ENCODE measurements around the gene KCP. TPM values are rescaled to one million over a fixed set of nuclear protein-coding genes. Genes with fewer than 3 reads are reported as not detected.

KCP gene
- total RNA-seq, 1 donor from 2014 or later = 0.70 TPM

DNA sequence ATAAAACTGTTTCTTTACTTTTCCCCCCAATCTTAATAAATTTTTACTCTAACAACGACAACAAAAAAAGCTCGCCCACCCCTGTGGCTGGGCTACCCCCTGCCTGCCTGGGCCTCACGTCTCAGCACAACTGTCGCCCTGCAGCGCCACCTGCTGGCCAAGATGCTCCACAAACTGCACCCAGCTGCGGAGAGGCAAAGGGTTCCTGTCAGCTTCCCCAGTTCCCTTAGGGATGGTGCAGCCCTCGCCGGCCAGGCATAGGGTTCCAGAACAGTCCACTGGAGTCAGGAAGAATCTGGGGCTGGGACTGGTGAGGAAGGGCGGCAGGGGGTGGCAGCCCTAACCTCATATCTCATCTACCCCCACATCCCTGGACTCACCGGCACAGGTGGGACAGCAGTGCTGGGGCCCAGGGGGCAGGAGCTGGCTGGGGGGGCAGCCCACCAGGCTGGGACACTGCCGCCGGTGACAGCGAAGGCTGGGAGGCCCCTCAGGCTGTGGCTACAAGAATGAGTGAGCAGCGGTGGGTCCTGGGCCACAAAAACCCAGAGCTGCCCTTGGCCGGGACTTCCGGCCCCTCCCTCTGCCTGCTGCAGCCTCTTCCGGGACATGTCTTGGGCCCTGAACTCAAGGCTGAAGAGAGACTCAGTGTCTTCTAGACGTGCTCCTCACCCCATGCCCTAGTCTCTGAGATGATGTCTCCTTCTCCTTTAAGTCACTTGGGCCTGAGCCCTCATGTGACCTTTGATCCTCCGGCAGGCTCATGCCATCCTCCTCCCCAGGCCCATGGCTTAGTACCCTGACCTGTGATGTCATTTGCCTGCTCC lies 26.7 kb downstream of the KCP start:
- TF ChIP-seq, protein P1, sequence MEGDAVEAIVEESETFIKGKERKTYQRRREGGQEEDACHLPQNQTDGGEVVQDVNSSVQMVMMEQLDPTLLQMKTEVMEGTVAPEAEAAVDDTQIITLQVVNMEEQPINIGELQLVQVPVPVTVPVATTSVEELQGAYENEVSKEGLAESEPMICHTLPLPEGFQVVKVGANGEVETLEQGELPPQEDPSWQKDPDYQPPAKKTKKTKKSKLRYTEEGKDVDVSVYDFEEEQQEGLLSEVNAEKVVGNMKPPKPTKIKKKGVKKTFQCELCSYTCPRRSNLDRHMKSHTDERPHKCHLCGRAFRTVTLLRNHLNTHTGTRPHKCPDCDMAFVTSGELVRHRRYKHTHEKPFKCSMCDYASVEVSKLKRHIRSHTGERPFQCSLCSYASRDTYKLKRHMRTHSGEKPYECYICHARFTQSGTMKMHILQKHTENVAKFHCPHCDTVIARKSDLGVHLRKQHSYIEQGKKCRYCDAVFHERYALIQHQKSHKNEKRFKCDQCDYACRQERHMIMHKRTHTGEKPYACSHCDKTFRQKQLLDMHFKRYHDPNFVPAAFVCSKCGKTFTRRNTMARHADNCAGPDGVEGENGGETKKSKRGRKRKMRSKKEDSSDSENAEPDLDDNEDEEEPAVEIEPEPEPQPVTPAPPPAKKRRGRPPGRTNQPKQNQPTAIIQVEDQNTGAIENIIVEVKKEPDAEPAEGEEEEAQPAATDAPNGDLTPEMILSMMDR (IDR thresholded peaks at IDR 0.05) = peak; percentile 97
- Mint-ChIP-seq H3K27ac (ENCODE audit: unreplicated experiment) (no peak overlapping the region), H3K4me1 (ENCODE audit: unreplicated experiment) (peaks cover 2% of the 10 kb centered on the region), H3K9me3 (ENCODE audit: unreplicated experiment) (no peaks in the 10 kb centered on the region), H3K36me3 (ENCODE audit: unreplicated experiment) (no peaks in the 10 kb centered on the region), H3K27me3 (ENCODE audit: unreplicated experiment) (no peaks in the 10 kb centered on the region), H3K4me3 (ENCODE audit: unreplicated experiment) (no peak overlapping the region)
- DNase-seq (ENCODE audit: extremely low spot score, unreplicated experiment) = peak; percentile 95

DNA sequence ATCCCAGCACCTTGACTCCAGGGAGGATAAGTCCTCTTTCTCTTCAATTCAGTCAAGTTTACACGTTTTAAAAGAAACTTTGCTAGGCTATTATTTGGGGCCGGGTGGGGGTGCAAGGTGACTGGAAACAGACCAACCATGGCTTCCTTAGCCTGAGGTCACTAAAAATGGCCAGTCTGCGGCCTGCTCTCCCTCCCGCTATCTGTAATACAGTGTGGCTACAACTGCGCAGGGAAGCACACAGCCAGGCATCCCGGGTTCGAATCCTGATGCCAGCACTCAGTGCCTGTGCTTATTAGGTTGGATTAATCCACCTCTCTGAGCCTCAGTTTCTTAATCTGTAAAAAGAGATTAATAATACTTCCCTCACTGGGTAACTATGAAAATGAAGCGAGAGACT lies 28.4 kb downstream of the KCP start:
- Mint-ChIP-seq H3K4me3 (ENCODE audit: unreplicated experiment) (no peak overlapping the region), H3K36me3 (ENCODE audit: unreplicated experiment) (no peaks in the 10 kb centered on the region), H3K27ac (ENCODE audit: unreplicated experiment) (no peak overlapping the region), H3K9me3 (ENCODE audit: unreplicated experiment) (no peaks in the 10 kb centered on the region), H3K4me1 (ENCODE audit: unreplicated experiment) (peaks cover 2% of the 10 kb centered on the region), H3K27me3 (ENCODE audit: unreplicated experiment) (no peaks in the 10 kb centered on the region)
- TF ChIP-seq, protein P1 (IDR thresholded peaks at IDR 0.05) = no peak
- DNase-seq (ENCODE audit: extremely low spot score, unreplicated experiment) = no peak

DNA sequence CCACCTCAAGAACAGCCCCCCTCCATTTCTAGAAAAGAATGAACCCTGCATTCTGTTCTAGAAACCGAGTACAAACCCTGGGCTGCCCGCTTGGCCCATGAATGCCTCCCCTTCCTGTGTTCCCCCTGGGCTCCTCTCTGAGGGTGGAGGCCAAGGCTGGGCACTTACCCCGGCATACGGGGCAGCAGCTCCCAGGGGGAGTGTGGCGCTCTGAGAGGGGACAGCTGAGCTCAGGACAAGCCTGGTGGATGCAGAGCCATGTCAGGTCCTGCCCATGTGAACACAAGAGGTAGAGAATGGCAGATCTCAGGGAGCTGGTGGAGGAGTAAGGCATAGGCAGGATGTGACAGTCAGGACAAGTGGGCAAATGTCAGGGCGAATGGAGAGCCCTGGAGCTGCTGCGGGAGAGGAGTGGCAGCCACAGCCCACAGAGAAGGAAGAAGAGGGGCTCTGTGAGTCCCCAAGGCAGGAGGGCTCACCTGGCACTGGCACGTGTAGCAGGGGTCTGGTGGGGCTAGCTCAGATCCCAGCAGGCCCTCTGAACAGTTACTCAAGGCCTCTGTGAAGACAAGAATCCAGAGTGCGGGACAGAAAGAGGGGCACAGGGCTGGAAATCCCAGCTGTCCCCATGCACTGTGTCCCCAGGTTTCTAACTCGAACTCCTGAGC lies 28.9 kb downstream of the KCP start:
- peaks cover 2% of the 10 kb centered on the region for H3K4me1 Mint-ChIP-seq (ENCODE audit: unreplicated experiment)
- H3K36me3 Mint-ChIP-seq (ENCODE audit: unreplicated experiment) = no peaks in the 10 kb centered on the region
- H3K27ac Mint-ChIP-seq (ENCODE audit: unreplicated experiment) = no peak overlapping the region
- no peak for DNase-seq (ENCODE audit: extremely low spot score, unreplicated experiment)
- no peaks in the 10 kb centered on the region for H3K27me3 Mint-ChIP-seq (ENCODE audit: unreplicated experiment)
- no peak overlapping the region for H3K4me3 Mint-ChIP-seq (ENCODE audit: unreplicated experiment)
- TF ChIP-seq, protein P1 (IDR thresholded peaks at IDR 0.05) = no peak
- no peaks in the 10 kb centered on the region for H3K9me3 Mint-ChIP-seq (ENCODE audit: unreplicated experiment)

DNA sequence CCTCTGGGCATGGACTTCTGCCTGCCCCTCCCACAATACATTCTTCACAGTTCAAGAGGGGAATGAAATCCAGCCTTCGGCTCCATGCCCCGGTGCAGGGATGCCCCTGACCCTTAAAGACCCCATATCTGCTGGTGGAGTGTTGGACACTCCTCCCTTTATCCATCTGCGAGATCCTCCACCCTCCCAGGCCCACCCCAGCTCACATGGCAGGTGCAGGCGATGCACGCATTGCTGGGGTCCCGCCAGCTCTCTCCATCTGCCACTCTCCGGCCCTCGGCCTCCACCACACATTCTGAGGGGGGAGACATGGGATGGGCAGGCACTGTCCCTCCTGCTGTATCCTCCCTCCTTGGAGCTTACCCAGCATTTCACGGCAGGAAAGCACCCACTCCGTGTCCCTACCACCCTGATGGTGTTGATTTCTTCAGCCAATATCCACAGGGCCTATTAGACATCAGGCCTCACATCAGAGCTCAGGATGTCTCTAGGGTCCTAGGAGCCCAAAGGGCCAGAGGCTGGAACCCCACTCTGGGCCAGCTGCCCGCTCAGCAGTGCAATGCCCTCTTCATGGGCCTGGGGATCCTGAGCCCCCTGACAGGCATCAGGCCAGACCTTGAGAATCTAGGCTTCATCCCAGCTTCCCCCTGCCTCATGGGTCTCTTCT lies 29.6 kb downstream of the KCP start:
- H3K4me3 Mint-ChIP-seq (ENCODE audit: unreplicated experiment) = no peak overlapping the region
- H3K27me3 Mint-ChIP-seq (ENCODE audit: unreplicated experiment) = no peaks in the 10 kb centered on the region
- no peak for DNase-seq (ENCODE audit: extremely low spot score, unreplicated experiment)
- H3K4me1 Mint-ChIP-seq (ENCODE audit: unreplicated experiment) = peaks cover 2% of the 10 kb centered on the region
- no peaks in the 10 kb centered on the region for H3K36me3 Mint-ChIP-seq (ENCODE audit: unreplicated experiment)
- H3K27ac Mint-ChIP-seq (ENCODE audit: unreplicated experiment) = no peak overlapping the region
- H3K9me3 Mint-ChIP-seq (ENCODE audit: unreplicated experiment) = no peaks in the 10 kb centered on the region
- TF ChIP-seq, protein P1 (IDR thresholded peaks at IDR 0.05) = no peak

All from osteocyte (in vitro differentiated cells).